Measurements from ENCODE around the gene NLGN1. TPM values are rescaled to one million over a fixed set of nuclear protein-coding genes. Genes with fewer than 3 reads are reported as not detected.
A peak's percentile ranks its signal among the peaks of the same experiment; 100 is the strongest.

The NLGN1 gene
- total and polyA plus RNA-seq, 2 of the 8 experiments (the other 6 are each of a cell fraction or from before 2014, with no cell fraction given), result 7.8 to 14.8 TPM

- ChIA-PET CTCF (ENCODE audit: partially characterized antibody) (no interaction called here), POLR2A (ENCODE audit: partially characterized antibody) (no interaction called here)
- Histone ChIP-seq H3K18ac (ENCODE audit: extremely low read depth, low read length) (no peak overlapping the region), H2BK20ac (ENCODE audit: low read length) (no peak overlapping the region), H3K4me2 (ENCODE audit: insufficient read depth in 1 of 2, low read depth in 2 of 2, low read length in 2 of 2) (no peak overlapping the region), H3K23me2 (ENCODE audit: low read depth, low read length) (no peaks in the 10 kb centered on the region), H3K4me3 (ENCODE audit: extremely low read depth in 1 of 4, insufficient read depth in 2 of 4, low read depth in 3 of 4, low read length in 4 of 4) (no peak overlapping the region), H3K9me3 (ENCODE audit: insufficient read depth in 2 of 2, low read depth in 1 of 2, low read length in 1 of 2) (no peaks in the 10 kb centered on the region), H4K91ac (replicated peaks; ENCODE audit: insufficient read length, low read length) (no peak overlapping the region), H3K79me1 (ENCODE audit: low read depth, low read length) (no peaks in the 10 kb centered on the region), H3K27me3 (replicated peaks in 1 of 4; ENCODE audit: control insufficient read depth in 3 of 4, extremely low read depth in 1 of 4, insufficient read depth in 3 of 4, low read length in 3 of 4) (no peaks in the 10 kb centered on the region), H4K8ac (ENCODE audit: extremely low read depth, insufficient read depth, low read length) (no peak overlapping the region), H2BK5ac (ENCODE audit: low read depth, low read length) (no peak overlapping the region), H3K27ac (ENCODE audit: low read depth, low read length) (no peak overlapping the region), H2AK5ac (ENCODE audit: low read depth, low read length) (no peak overlapping the region), H2BK120ac (replicated peaks; ENCODE audit: low read depth, low read length) (no peak overlapping the region), H3K36me3 (ENCODE audit: control insufficient read depth in 2 of 4, insufficient read depth in 4 of 4, low read length in 3 of 4) (no peaks in the 10 kb centered on the region), H2BK15ac (ENCODE audit: low read length) (no peak overlapping the region), H3K23ac (ENCODE audit: insufficient read length) (no peak overlapping the region), H2AFZ (ENCODE audit: low read length) (no peak overlapping the region), H3K14ac (ENCODE audit: insufficient read length) (no peak overlapping the region), H3K4me1 (replicated peaks in 1 of 4; ENCODE audit: control insufficient read depth in 3 of 4, insufficient read depth in 4 of 4, low read length in 3 of 4) (no peaks in the 10 kb centered on the region), H3K4ac (replicated peaks; ENCODE audit: insufficient read length, low read depth, low read length) (no peak overlapping the region), H4K20me1 (replicated peaks in 1 of 2; ENCODE audit: control insufficient read depth in 1 of 2, insufficient read depth in 2 of 2, low read length in 2 of 2) (no peaks in the 10 kb centered on the region), H2BK12ac (ENCODE audit: low read depth, low read length) (no peak overlapping the region), H3K56ac (replicated peaks; ENCODE audit: insufficient read length, low read depth, low read length) (no peak overlapping the region), H3K9ac (replicated peaks in 1 of 4; ENCODE audit: extremely low read depth in 1 of 4, low read depth in 3 of 4, low read length in 3 of 4) (no peak overlapping the region), H4K5ac (ENCODE audit: insufficient read length, low read depth, low read length) (no peak overlapping the region), H3K79me2 (ENCODE audit: control insufficient read depth in 1 of 2, insufficient read depth in 2 of 2, low read length in 2 of 2) (no peaks in the 10 kb centered on the region)
- FAIRE-seq (no peak), DNase-seq (ENCODE audit: low read depth in 1 of 2, low spot score in 2 of 2) (no peak)
- WGBS, 2 experiments (ENCODE audit: extremely low coverage in 1 of 2, insufficient coverage in 1 of 2, insufficient read length in 1 of 2, insufficient replicate concordance in 2 of 2, low coverage in 1 of 2, low lambda C conversion rate in 2 of 2, missing lambda C conversion rate in 1 of 2), result 68% methylated on average over 1 of the region's 1 CpG; no CpG with 5 or more reads in 1 of the 2 experiments
- TF ChIP-seq NRF1 (IDR thresholded peaks at IDR 0.05; ENCODE audit: low read depth, low read length) (no peak), RAD21 (IDR thresholded peaks at IDR 0.05 in 1 of 2, conservative IDR thresholded peaks at IDR 0.05 in 1 of 2; ENCODE audit: low read depth in 2 of 2, low read length in 2 of 2) (peak; percentile 52 to 53)
- TF ChIP-seq, protein P1, sequence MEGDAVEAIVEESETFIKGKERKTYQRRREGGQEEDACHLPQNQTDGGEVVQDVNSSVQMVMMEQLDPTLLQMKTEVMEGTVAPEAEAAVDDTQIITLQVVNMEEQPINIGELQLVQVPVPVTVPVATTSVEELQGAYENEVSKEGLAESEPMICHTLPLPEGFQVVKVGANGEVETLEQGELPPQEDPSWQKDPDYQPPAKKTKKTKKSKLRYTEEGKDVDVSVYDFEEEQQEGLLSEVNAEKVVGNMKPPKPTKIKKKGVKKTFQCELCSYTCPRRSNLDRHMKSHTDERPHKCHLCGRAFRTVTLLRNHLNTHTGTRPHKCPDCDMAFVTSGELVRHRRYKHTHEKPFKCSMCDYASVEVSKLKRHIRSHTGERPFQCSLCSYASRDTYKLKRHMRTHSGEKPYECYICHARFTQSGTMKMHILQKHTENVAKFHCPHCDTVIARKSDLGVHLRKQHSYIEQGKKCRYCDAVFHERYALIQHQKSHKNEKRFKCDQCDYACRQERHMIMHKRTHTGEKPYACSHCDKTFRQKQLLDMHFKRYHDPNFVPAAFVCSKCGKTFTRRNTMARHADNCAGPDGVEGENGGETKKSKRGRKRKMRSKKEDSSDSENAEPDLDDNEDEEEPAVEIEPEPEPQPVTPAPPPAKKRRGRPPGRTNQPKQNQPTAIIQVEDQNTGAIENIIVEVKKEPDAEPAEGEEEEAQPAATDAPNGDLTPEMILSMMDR (IDR thresholded peaks at IDR 0.05; ENCODE audit: control extremely low read depth in 1 of 3, insufficient read depth in 1 of 3, low read depth in 1 of 3, low read length in 3 of 3), result peak in 1 of 3 experiments; percentile 8; a peak in 1 of 4 replicates
Measured at GRCh38 chr3:173429527-173429926, 32.0 kb downstream of the NLGN1 start.
